B cell (primary cell): ENCODE measurements around the gene NR6A1. TPM values are rescaled to one million over a fixed set of nuclear protein-coding genes. Genes with fewer than 3 reads are reported as not detected.

Experiments used
- ATAC-seq: fragments of 200-7000 bp; cut with Tn5 transposase; one replicate; pipeline ENCODE4 v1.10.0; 2021; ENCODE audit warnings: low read depth, mild to moderate bottlenecking, moderate number of reproducible peaks, moderate library complexity
- CTCF ChIA-PET: fragments of 350-600 bp; sonication (Branson Sonifier 250); formaldehyde crosslinking; loops from one replicate; lab custom pipeline; 2021; ENCODE audit warnings: antibody characterized with exemption, inconsistent platforms; lab: Charles Lee
- POLR2A ChIA-PET: fragments of 350-600 bp; sonication (Branson Sonifier 250); formaldehyde crosslinking; loops from one replicate; lab custom pipeline; 2021; ENCODE audit warnings: antibody characterized with exemption; lab: Charles Lee
- DNase-seq: peaks from one replicate; pipeline ENCODE4 v3.0.0; 2013
- H2AFZ ChIP-seq: 2 replicates; pipeline ENCODE4 v1.6.1; 2012; ENCODE audit warnings: mild to moderate bottlenecking, low read depth, low read length; ENCODE audit not compliant: insufficient read depth, poor library complexity, severe bottlenecking
- H3K27ac ChIP-seq, 2 donors: 1 replicate in 1 of 2; 2 replicates in 1 of 2; pipeline ENCODE4 v1.5.1; 2012 to 2013; ENCODE audit warnings: low read length in 2 of 2, mild to moderate bottlenecking in 2 of 2, moderate library complexity in 1 of 2
- H3K27me3 ChIP-seq, 4 experiments: fragments of 200-600 bp in 1 of 4; sonication (generic) in 1 of 4; replicated peaks in 1 of 4; 1 replicate in 2 of 4; 2 replicates in 2 of 4; pipeline versions ENCODE4 v1.6.1 to v1.7.0; 2013 to 2016; ENCODE audit warnings: low read length in 3 of 4, mild to moderate bottlenecking in 2 of 4, mixed read lengths in 1 of 4, moderate library complexity in 1 of 4; ENCODE audit not compliant: insufficient read depth in 4 of 4, control insufficient read depth in 3 of 4; ENCODE audit errors: control extremely low read depth in 1 of 4
- H3K36me3 ChIP-seq, 2 experiments: replicated peaks in 1 of 2; 1 replicate in 1 of 2; 2 replicates in 1 of 2; pipeline versions ENCODE4 v1.6.1 to v1.7.1; 2013; ENCODE audit warnings: low read length in 1 of 2; ENCODE audit not compliant: insufficient read depth in 2 of 2, control insufficient read depth in 1 of 2; ENCODE audit errors: control extremely low read depth in 1 of 2, extremely low read depth in 1 of 2
- H3K4me1 ChIP-seq, 2 donors: fragments of 200-600 bp in 1 of 2; sonication (generic) in 1 of 2; 1 replicate in 1 of 2; 2 replicates in 1 of 2; pipeline versions ENCODE4 v1.5.1 to v1.6.1; 2013 to 2017; ENCODE audit warnings: low read length in 2 of 2; ENCODE audit not compliant: control insufficient read depth in 2 of 2, insufficient read depth in 2 of 2
- H3K4me2 ChIP-seq: replicated peaks from 2 replicates; pipeline ENCODE3; 2012; ENCODE audit warnings: mild to moderate bottlenecking, low read depth, low read length; ENCODE audit not compliant: poor library complexity, severe bottlenecking
- H3K4me3 ChIP-seq, 5 experiments: fragments of 200-600 bp in 1 of 5; sonication (generic) in 1 of 5; 1 replicate in 3 of 5; 2 replicates in 2 of 5; pipeline versions ENCODE4 v1.5.1 to v1.7.0; 2011 to 2016; ENCODE audit warnings: low read length in 4 of 5, mild to moderate bottlenecking in 4 of 5, low read depth in 2 of 5, control low read depth in 1 of 5, moderate library complexity in 1 of 5; ENCODE audit not compliant: insufficient read depth in 1 of 5; ENCODE audit errors: control extremely low read depth in 1 of 5, extremely low read depth in 1 of 5
- H3K79me2 ChIP-seq: fragments of 200-600 bp; sonication (generic); one replicate; pipeline ENCODE4 v1.6.0; 2016; ENCODE audit warnings: low read length; ENCODE audit not compliant: control insufficient read depth, insufficient read depth
- H3K9ac ChIP-seq: fragments of 200-600 bp; sonication (generic); 2 replicates; pipeline ENCODE4 v1.6.1; 2017; ENCODE audit warnings: mild to moderate bottlenecking, low read length, moderate library complexity
- H3K9me3 ChIP-seq, 3 donors: one replicate each; pipeline versions ENCODE4 v1.6.1 to v1.7.1; 2013; ENCODE audit warnings: low read length in 2 of 3; ENCODE audit not compliant: control insufficient read depth in 2 of 3, insufficient read depth in 1 of 3; ENCODE audit errors: control extremely low read depth in 1 of 3
- H4K20me1 ChIP-seq: 2 replicates; pipeline ENCODE4 v1.6.0; 2012; ENCODE audit warnings: mild to moderate bottlenecking, low read length; ENCODE audit not compliant: insufficient read depth, control insufficient read depth, poor library complexity, severe bottlenecking
- H3K27ac Mint-ChIP-seq: one replicate; pipeline ENCODE4 v1.8.0; 2021; ENCODE audit warnings: mixed read lengths
- H3K27me3 Mint-ChIP-seq: one replicate; pipeline ENCODE4 v1.8.0; 2021; ENCODE audit warnings: mixed read lengths
- H3K4me1 Mint-ChIP-seq: one replicate; pipeline ENCODE4 v1.8.0; 2021; ENCODE audit warnings: mixed read lengths
- H3K4me3 Mint-ChIP-seq: one replicate; pipeline ENCODE4 v1.8.0; 2021; ENCODE audit warnings: mixed read lengths
- H3K9me3 Mint-ChIP-seq: one replicate; pipeline ENCODE4 v1.8.0; 2022; ENCODE audit warnings: mixed read lengths; ENCODE audit not compliant: insufficient read depth
- EZH2 ChIP-seq: IDR thresholded peaks from 2 replicates; pipeline ENCODE4 v1.6.1; 2012; ENCODE audit warnings: borderline replicate concordance, low read depth, mild to moderate bottlenecking, moderate library complexity, low read length; ENCODE audit not compliant: insufficient read depth, poor library complexity, severe bottlenecking
- WGBS: methylation state at CpG from one replicate; pipeline ENCODE4 v1.1.5; 2013; ENCODE audit warnings: missing lambda C conversion rate; ENCODE audit not compliant: insufficient coverage; 5-methylcytosine and 5-hydroxymethylcytosine counted together
- intact Hi-C: fragments of 100-400 bp; cut with micrococcal nuclease; formaldehyde crosslinking; loops from one replicate; pipeline ENCODE4 v1.10.0; 2022
- polyA plus RNA-seq: library from polyadenylated mRNA; depleted of rRNA; stranded (reverse); fragments of >200 nt; gene quantifications from 2 replicates; pipeline ENCODE4 v1.2.3, GENCODE V29; 2012
- total RNA-seq, 2 donors: library from RNA; stranded (reverse); fragments of 120-200 nt in 1 of 2; gene quantifications; 1 replicate in 1 of 2; 2 replicates in 1 of 2; pipeline versions ENCODE4 v1.2.3 to v1.2.4, GENCODE V29; 2013 to 2022
- TF ChIP-seq, protein P1 (sequence below): fragments of 200-600 bp; IDR thresholded peaks from one replicate; pipeline ENCODE4 v1.8.0; 2022; ENCODE audit warnings: antibody characterized with exemption, mild to moderate bottlenecking

NR6A1 gene
- total and polyA plus RNA-seq, 2 donors (not counting 1 experiment from before 2014, with no cell fraction given) = 0.09 to 0.67 TPM

GRCh38 chr9:124471761-124472160, 299.4 kb downstream of the NR6A1 start:
- Mint-ChIP-seq H3K27me3 (peaks cover 9% of the 10 kb centered on the region), H3K4me1 (peaks cover 5% of the 10 kb centered on the region), H3K4me3 (no peak overlapping the region), H3K9me3 (no peaks in the 10 kb centered on the region), H3K27ac (no peak overlapping the region)
- no peak for TF ChIP-seq EZH2
- TF ChIP-seq, protein P1, sequence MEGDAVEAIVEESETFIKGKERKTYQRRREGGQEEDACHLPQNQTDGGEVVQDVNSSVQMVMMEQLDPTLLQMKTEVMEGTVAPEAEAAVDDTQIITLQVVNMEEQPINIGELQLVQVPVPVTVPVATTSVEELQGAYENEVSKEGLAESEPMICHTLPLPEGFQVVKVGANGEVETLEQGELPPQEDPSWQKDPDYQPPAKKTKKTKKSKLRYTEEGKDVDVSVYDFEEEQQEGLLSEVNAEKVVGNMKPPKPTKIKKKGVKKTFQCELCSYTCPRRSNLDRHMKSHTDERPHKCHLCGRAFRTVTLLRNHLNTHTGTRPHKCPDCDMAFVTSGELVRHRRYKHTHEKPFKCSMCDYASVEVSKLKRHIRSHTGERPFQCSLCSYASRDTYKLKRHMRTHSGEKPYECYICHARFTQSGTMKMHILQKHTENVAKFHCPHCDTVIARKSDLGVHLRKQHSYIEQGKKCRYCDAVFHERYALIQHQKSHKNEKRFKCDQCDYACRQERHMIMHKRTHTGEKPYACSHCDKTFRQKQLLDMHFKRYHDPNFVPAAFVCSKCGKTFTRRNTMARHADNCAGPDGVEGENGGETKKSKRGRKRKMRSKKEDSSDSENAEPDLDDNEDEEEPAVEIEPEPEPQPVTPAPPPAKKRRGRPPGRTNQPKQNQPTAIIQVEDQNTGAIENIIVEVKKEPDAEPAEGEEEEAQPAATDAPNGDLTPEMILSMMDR = no peak
- WGBS = 78% methylated on average over 9 of the region's 9 CpGs
- CTCF ChIA-PET = no interaction called here
- DNase-seq (no peak), ATAC-seq (no peak)
- H3K27me3 ChIP-seq = peaks cover 0 to 13% (median 3%) of the 10 kb centered on the region in 4 experiments
- no peak overlapping the region for H2AFZ ChIP-seq
- POLR2A ChIA-PET = no interaction called here
- H3K4me1 ChIP-seq = peaks cover 0 to 4% of the 10 kb centered on the region in 2 donors
- H3K4me2 ChIP-seq = no peak overlapping the region
- no peak overlapping the region for H3K9ac ChIP-seq
- no peaks in the 10 kb centered on the region for H4K20me1 ChIP-seq
- intact Hi-C loops = no loop called here
- H3K9me3 ChIP-seq = no peaks in the 10 kb centered on the region
- no peak overlapping the region for H3K27ac ChIP-seq
- H3K36me3 ChIP-seq = no peaks in the 10 kb centered on the region
- H3K79me2 ChIP-seq = no peaks in the 10 kb centered on the region
- H3K4me3 ChIP-seq = no peak overlapping the region

GRCh38 chr9:124470726-124471125, 300.4 kb downstream of the NR6A1 start:
- Histone ChIP-seq H3K4me1 (peaks cover 0 to 4% of the 10 kb centered on the region in 2 donors), H3K4me3 (no peak overlapping the region), H2AFZ (no peak overlapping the region), H3K9me3 (no peaks in the 10 kb centered on the region), H4K20me1 (no peaks in the 10 kb centered on the region), H3K27me3 (peaks cover 0 to 7% (median 0%) of the 10 kb centered on the region in 4 experiments), H3K36me3 (no peaks in the 10 kb centered on the region), H3K4me2 (no peak overlapping the region), H3K27ac (no peak overlapping the region), H3K9ac (no peak overlapping the region), H3K79me2 (no peaks in the 10 kb centered on the region)
- ChIA-PET POLR2A (no interaction called here), CTCF (no interaction called here)
- WGBS = 88% methylated on average over 7 of the region's 7 CpGs
- TF ChIP-seq, protein P1 = no peak
- TF ChIP-seq EZH2 = no peak
- H3K27me3 Mint-ChIP-seq = peaks cover 4% of the 10 kb centered on the region
- ATAC-seq = no peak
- peaks cover 5% of the 10 kb centered on the region for H3K4me1 Mint-ChIP-seq
- no peak overlapping the region for H3K27ac Mint-ChIP-seq
- H3K9me3 Mint-ChIP-seq = no peaks in the 10 kb centered on the region
- no peak for DNase-seq
- intact Hi-C loops = no loop called here
- H3K4me3 Mint-ChIP-seq = no peak overlapping the region
